ENCODE measurements around the gene MCM10. TPM values are rescaled to one million over a fixed set of nuclear protein-coding genes. Genes with fewer than 3 reads are reported as not detected.

MCM10 gene
- total RNA-seq, 2 experiments from 2014 or later = 76.9 to 81.1 TPM

GRCh38 chr10:13253726-13254125, 92.4 kb downstream of the MCM10 start:
- no peaks in the 10 kb centered on the region for H3K36me3 Mint-ChIP-seq (ENCODE audit: low read depth)
- H3K27ac Mint-ChIP-seq = no peak overlapping the region
- H3K4me1 Mint-ChIP-seq (ENCODE audit: low read depth) = peaks cover 4% of the 10 kb centered on the region
- intact Hi-C loops (cut with micrococcal nuclease) = no loop called here
- CTCF ChIA-PET = no interaction called here
- no peaks in the 10 kb centered on the region for H3K9me3 Mint-ChIP-seq
- DNase-seq = no peak
- no peaks in the 10 kb centered on the region for H3K27me3 Mint-ChIP-seq (ENCODE audit: low read depth)
- no peak overlapping the region for H3K4me3 Mint-ChIP-seq

GRCh38 chr10:13256627-13257026, 95.3 kb downstream of the MCM10 start:
- Mint-ChIP-seq H3K9me3 (no peaks in the 10 kb centered on the region), H3K27ac (no peak overlapping the region), H3K4me3 (no peak overlapping the region), H3K27me3 (ENCODE audit: low read depth) (no peaks in the 10 kb centered on the region), H3K36me3 (ENCODE audit: low read depth) (no peaks in the 10 kb centered on the region), H3K4me1 (ENCODE audit: low read depth) (peaks cover 4% of the 10 kb centered on the region)
- CTCF ChIA-PET = interaction anchor here (0.5 to 0.6 kb wide), 2 partner anchors 20 to 184 kb away, joined by 3 read pairs; no protein-coding TSS in a partner anchor
- DNase-seq = no peak
- intact Hi-C loops (cut with micrococcal nuclease) = no loop called here

- intact Hi-C loops (cut with micrococcal nuclease) = no loop called here
- Mint-ChIP-seq H3K27me3 (ENCODE audit: low read depth) (no peaks in the 10 kb centered on the region), H3K36me3 (ENCODE audit: low read depth) (no peaks in the 10 kb centered on the region), H3K4me1 (ENCODE audit: low read depth) (peaks cover 4% of the 10 kb centered on the region), H3K4me3 (no peak overlapping the region), H3K9me3 (no peaks in the 10 kb centered on the region), H3K27ac (no peak overlapping the region)
- CTCF ChIA-PET = no interaction called here
- no peak for DNase-seq
These were observed 96.3 kb downstream of the MCM10 start for GRCh38 chr10:13257621-13258140.

Other genes starting within 250 kb of the MCM10 start
- gene CCDC3, start 159.8 kb upstream of the MCM10 start, total RNA-seq = under 1 TPM in 1 of 2 experiments, not detected in 1; 0.14 TPM
- 10 to 100 TPM; 39.7 to 43.8 TPM for gene OPTN, start 61.4 kb upstream of the MCM10 start, total RNA-seq
- gene UCMA, start 72.8 kb downstream of the MCM10 start, total RNA-seq = not detected
- gene PHYH, start 138.5 kb downstream of the MCM10 start, total RNA-seq = 10 to 100 TPM; 13.3 to 14.2 TPM
- gene SEPHS1, start 186.7 kb downstream of the MCM10 start, total RNA-seq = 10 to 100 TPM; 75.6 to 79.6 TPM

Data from activated naive CD4-positive, alpha-beta T cell treated with anti-CD3 and anti-CD28 coated beads for 36 hours (primary cell).